Measurements from ENCODE around the gene PEMT. TPM values are rescaled to one million over a fixed set of nuclear protein-coding genes. Genes with fewer than 3 reads are reported as not detected.
A peak's percentile ranks its signal among the peaks of the same experiment; 100 is the strongest.

Gene PEMT
- total RNA-seq, 1 donor from 2014 or later: 24.0 TPM

GRCh38 chr17:17507465-17508011 is 84.0 kb downstream of the PEMT start:
- no peaks in the 10 kb centered on the region for H3K9me3 Mint-ChIP-seq (ENCODE audit: unreplicated experiment)
- H3K36me3 Mint-ChIP-seq (ENCODE audit: unreplicated experiment): no peaks in the 10 kb centered on the region
- no peak overlapping the region for H3K27ac Mint-ChIP-seq (ENCODE audit: unreplicated experiment)
- peaks cover 7% of the 10 kb centered on the region for H3K27me3 Mint-ChIP-seq (ENCODE audit: unreplicated experiment)
- H3K4me3 Mint-ChIP-seq (ENCODE audit: unreplicated experiment): no peak overlapping the region
- TF ChIP-seq, protein P1, sequence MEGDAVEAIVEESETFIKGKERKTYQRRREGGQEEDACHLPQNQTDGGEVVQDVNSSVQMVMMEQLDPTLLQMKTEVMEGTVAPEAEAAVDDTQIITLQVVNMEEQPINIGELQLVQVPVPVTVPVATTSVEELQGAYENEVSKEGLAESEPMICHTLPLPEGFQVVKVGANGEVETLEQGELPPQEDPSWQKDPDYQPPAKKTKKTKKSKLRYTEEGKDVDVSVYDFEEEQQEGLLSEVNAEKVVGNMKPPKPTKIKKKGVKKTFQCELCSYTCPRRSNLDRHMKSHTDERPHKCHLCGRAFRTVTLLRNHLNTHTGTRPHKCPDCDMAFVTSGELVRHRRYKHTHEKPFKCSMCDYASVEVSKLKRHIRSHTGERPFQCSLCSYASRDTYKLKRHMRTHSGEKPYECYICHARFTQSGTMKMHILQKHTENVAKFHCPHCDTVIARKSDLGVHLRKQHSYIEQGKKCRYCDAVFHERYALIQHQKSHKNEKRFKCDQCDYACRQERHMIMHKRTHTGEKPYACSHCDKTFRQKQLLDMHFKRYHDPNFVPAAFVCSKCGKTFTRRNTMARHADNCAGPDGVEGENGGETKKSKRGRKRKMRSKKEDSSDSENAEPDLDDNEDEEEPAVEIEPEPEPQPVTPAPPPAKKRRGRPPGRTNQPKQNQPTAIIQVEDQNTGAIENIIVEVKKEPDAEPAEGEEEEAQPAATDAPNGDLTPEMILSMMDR (IDR thresholded peaks at IDR 0.05; ENCODE audit: partially characterized antibody, unreplicated experiment): no peak
- H3K4me1 Mint-ChIP-seq (ENCODE audit: low read depth, unreplicated experiment): peaks cover 6% of the 10 kb centered on the region
- DNase-seq: peak; percentile 15

- Mint-ChIP-seq H3K27me3 (ENCODE audit: unreplicated experiment) (peaks cover 9% of the 10 kb centered on the region), H3K4me1 (ENCODE audit: low read depth, unreplicated experiment) (peaks cover 6% of the 10 kb centered on the region), H3K36me3 (ENCODE audit: unreplicated experiment) (no peaks in the 10 kb centered on the region), H3K4me3 (ENCODE audit: unreplicated experiment) (no peak overlapping the region), H3K27ac (ENCODE audit: unreplicated experiment) (no peak overlapping the region), H3K9me3 (ENCODE audit: unreplicated experiment) (no peaks in the 10 kb centered on the region)
- peak; percentile 14 for DNase-seq
- TF ChIP-seq, protein P1 (IDR thresholded peaks at IDR 0.05; ENCODE audit: partially characterized antibody, unreplicated experiment): no peak
Measured at GRCh38 chr17:17506893-17507464, 84.5 kb downstream of the PEMT start.

DNA sequence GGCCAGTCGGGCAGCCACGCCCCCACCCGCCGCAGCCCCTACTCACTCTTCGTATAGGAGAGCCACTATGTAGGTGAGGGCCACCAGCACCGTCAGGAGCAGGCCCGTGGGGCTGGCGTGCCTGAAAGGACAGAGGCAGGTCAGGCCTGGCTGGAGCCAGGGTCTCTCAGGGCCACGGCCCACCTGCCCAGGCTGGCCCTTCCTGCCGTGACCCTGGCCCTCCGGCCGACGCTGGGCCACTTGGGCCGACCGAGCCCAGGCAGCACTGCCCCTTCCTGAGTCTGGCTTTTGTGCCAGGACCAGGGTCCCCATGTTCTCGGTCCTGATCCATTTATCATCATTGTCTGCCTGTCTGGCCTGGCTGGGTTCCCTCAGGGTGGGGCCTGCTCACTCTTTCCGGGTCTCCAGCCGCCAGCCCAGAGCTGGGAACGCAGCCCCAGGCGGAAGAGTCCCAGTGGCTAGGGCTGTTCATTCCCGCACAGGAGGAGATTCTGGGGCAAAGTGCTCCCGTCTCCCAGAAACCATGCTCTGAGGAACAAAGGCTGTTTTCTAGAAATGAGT is 85.2 kb downstream of the PEMT start:
- DNase-seq: peak; percentile 14
- TF ChIP-seq, protein P1 (IDR thresholded peaks at IDR 0.05; ENCODE audit: partially characterized antibody, unreplicated experiment): no peak
- Mint-ChIP-seq H3K27ac (ENCODE audit: unreplicated experiment) (no peak overlapping the region), H3K4me1 (ENCODE audit: low read depth, unreplicated experiment) (peaks cover 6% of the 10 kb centered on the region), H3K27me3 (ENCODE audit: unreplicated experiment) (peaks cover 9% of the 10 kb centered on the region), H3K36me3 (ENCODE audit: unreplicated experiment) (no peaks in the 10 kb centered on the region), H3K9me3 (ENCODE audit: unreplicated experiment) (no peaks in the 10 kb centered on the region), H3K4me3 (ENCODE audit: unreplicated experiment) (no peak overlapping the region)

- TF ChIP-seq, protein P1 (IDR thresholded peaks at IDR 0.05; ENCODE audit: partially characterized antibody, unreplicated experiment): no peak
- Mint-ChIP-seq H3K36me3 (ENCODE audit: unreplicated experiment) (no peaks in the 10 kb centered on the region), H3K4me3 (ENCODE audit: unreplicated experiment) (no peak overlapping the region), H3K27ac (ENCODE audit: unreplicated experiment) (no peak overlapping the region), H3K4me1 (ENCODE audit: low read depth, unreplicated experiment) (peaks cover 6% of the 10 kb centered on the region), H3K27me3 (ENCODE audit: unreplicated experiment) (peaks cover 7% of the 10 kb centered on the region), H3K9me3 (ENCODE audit: unreplicated experiment) (no peaks in the 10 kb centered on the region)
- DNase-seq: peak; percentile 19
Measured at GRCh38 chr17:17505610-17506171, 85.8 kb downstream of the PEMT start.

- DNase-seq: peak; percentile 9
- Mint-ChIP-seq H3K4me1 (ENCODE audit: low read depth, unreplicated experiment) (peaks cover 6% of the 10 kb centered on the region), H3K36me3 (ENCODE audit: unreplicated experiment) (no peaks in the 10 kb centered on the region), H3K4me3 (ENCODE audit: unreplicated experiment) (no peak overlapping the region), H3K27ac (ENCODE audit: unreplicated experiment) (no peak overlapping the region), H3K27me3 (ENCODE audit: unreplicated experiment) (peaks cover 7% of the 10 kb centered on the region), H3K9me3 (ENCODE audit: unreplicated experiment) (peaks cover 3% of the 10 kb centered on the region)
- TF ChIP-seq, protein P1 (IDR thresholded peaks at IDR 0.05; ENCODE audit: partially characterized antibody, unreplicated experiment): no peak
Measured at GRCh38 chr17:17505151-17505550, 86.4 kb downstream of the PEMT start.

Data from glutamatergic neuron (in vitro differentiated cells).